Parietal lobe (tissue), 1 donor: ENCODE data around the gene CIPC. TPM values are rescaled to one million over a fixed set of nuclear protein-coding genes. Genes with fewer than 3 reads are reported as not detected.

Experiments used
- total RNA-seq: library from RNA; depleted of rRNA; stranded (reverse); fragments of >200 nt; gene quantifications from one replicate; pipeline ENCODE4 v1.2.3, GENCODE V29; 2014

CIPC gene
- total RNA-seq, result 46.0 TPM

GRCh38 chr14:77097700-77098528 lies at the start of gene CIPC:
CIPC (plus strand) TSS chr14:77098258; CDS start chr14:77105709, 7,451 bp downstream.

GRCh38 chr14:77141214-77142004 lies 43.4 kb downstream of the CIPC start, which contains the start of gene ZDHHC22:
ZDHHC22 (minus strand) TSS chr14:77141791; CDS start chr14:77139738, 2,053 bp downstream.

Other genes with a start within 250 kb of the CIPC start
- 58.8 TPM for gene IRF2BPL, start 69.5 kb upstream of the CIPC start, total RNA-seq
- gene ZDHHC22, start 43.5 kb downstream of the CIPC start, total RNA-seq, result 14.7 TPM
- 21.6 TPM for gene TMEM63C, start 83.5 kb downstream of the CIPC start, total RNA-seq
- 4.7 TPM for gene NGB, start 172.9 kb downstream of the CIPC start, total RNA-seq
- gene POMT2, start 222.6 kb downstream of the CIPC start, total RNA-seq, result 25.4 TPM
- gene GSTZ1, start 222.8 kb downstream of the CIPC start, total RNA-seq, result 7.8 TPM